ENCODE results near the gene HOOK2. TPM values are rescaled to one million over a fixed set of nuclear protein-coding genes. Genes with fewer than 3 reads are reported as not detected.

HOOK2 gene
- total RNA-seq, 1 experiment from 2014 or later: 96.3 TPM

DNA sequence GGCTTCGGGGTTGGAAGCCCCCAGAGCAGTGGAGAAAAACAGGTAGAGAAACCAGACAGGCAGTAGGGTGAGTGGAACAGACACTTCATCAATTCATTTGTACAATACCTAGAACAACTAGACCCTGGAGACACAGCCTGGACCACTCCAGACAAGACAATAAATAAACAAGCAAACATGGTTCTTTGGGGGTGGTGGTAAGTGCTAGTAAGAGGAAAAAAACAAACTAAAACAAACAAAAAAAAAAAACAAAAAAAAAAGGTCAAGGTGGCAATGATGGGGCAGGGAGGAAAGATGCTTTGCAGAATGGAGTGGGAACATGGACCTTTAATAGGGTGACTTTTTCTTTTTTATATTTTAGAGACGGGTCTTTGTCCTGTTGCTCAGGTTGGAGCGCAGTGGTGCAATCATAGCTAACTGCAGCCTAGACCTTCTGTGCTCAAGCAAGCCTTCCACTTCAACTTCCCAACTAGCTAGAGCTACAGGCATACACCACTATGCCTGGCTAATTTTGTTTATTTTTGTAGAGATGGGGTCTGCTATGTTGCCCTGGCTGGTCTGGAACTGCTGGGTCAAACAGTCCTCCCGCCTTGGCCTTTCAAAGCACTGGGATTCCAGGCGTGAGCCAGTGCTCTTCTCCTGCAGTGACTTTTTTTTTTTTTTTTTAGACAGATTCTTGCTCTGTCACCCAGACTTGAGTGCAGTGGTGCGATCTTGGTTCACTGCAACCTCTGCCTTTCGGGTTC, 19.0 kb upstream of the HOOK2 start:
- H3K27ac ChIP-seq (ENCODE audit: low read depth, low read length): peak overlapping the region; percentile 96
- RAD21 ChIA-PET (ENCODE audit: low non-redundant PET in 1 of 2, low total read pairs in 2 of 2, uncharacterized antibody in 2 of 2, unreplicated experiment in 2 of 2): no interaction called here
- H3K9ac ChIP-seq (ENCODE audit: low read length): peak overlapping the region; percentile 93
- peaks cover 2 to 4% of the 10 kb centered on the region in 2 experiments; a peak in 3 of 4 replicates for H3K36me3 ChIP-seq (ENCODE audit: control insufficient read depth in 1 of 2, insufficient read depth in 2 of 2, low read length in 2 of 2)
- TF ChIP-seq, protein P1, sequence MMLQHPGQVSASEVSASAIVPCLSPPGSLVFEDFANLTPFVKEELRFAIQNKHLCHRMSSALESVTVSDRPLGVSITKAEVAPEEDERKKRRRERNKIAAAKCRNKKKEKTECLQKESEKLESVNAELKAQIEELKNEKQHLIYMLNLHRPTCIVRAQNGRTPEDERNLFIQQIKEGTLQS (IDR thresholded peaks at IDR 0.05): no peak
- TF ChIP-seq, protein P2, sequence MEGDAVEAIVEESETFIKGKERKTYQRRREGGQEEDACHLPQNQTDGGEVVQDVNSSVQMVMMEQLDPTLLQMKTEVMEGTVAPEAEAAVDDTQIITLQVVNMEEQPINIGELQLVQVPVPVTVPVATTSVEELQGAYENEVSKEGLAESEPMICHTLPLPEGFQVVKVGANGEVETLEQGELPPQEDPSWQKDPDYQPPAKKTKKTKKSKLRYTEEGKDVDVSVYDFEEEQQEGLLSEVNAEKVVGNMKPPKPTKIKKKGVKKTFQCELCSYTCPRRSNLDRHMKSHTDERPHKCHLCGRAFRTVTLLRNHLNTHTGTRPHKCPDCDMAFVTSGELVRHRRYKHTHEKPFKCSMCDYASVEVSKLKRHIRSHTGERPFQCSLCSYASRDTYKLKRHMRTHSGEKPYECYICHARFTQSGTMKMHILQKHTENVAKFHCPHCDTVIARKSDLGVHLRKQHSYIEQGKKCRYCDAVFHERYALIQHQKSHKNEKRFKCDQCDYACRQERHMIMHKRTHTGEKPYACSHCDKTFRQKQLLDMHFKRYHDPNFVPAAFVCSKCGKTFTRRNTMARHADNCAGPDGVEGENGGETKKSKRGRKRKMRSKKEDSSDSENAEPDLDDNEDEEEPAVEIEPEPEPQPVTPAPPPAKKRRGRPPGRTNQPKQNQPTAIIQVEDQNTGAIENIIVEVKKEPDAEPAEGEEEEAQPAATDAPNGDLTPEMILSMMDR (IDR thresholded peaks at IDR 0.05 in 2 of 3, conservative IDR thresholded peaks at IDR 0.05 in 1 of 3; ENCODE audit: borderline replicate concordance in 1 of 3, insufficient read depth in 1 of 3, low read depth in 2 of 3, low read length in 2 of 3): no peak
- TF ChIP-seq, protein P3, sequence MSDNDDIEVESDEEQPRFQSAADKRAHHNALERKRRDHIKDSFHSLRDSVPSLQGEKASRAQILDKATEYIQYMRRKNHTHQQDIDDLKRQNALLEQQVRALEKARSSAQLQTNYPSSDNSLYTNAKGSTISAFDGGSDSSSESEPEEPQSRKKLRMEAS (IDR thresholded peaks at IDR 0.05): no peak
- TF ChIP-seq FOSL1 (IDR thresholded peaks at IDR 0.05; ENCODE audit: low read depth): no peak
- TF ChIP-seq EZH2 (IDR thresholded peaks at IDR 0.05): no peak
- TF ChIP-seq JUND (IDR thresholded peaks at IDR 0.05): no peak
- no peak for TF ChIP-seq ZNF274 (IDR thresholded peaks at IDR 0.05; ENCODE audit: low read depth, low read length)
- TF ChIP-seq TCF7L2 (IDR thresholded peaks at IDR 0.05; ENCODE audit: borderline replicate concordance, extremely low read depth, insufficient read depth, insufficient read length): no peak
- TF ChIP-seq SRF (IDR thresholded peaks at IDR 0.05; ENCODE audit: low read depth): no peak
- no peak for TF ChIP-seq ZFX (IDR thresholded peaks at IDR 0.05)
- no peak for TF ChIP-seq YY1 (IDR thresholded peaks at IDR 0.05; ENCODE audit: extremely low read depth, insufficient replicate concordance, low read depth, low read length)
- no peak for TF ChIP-seq SP1 (IDR thresholded peaks at IDR 0.05; ENCODE audit: low read depth)
- TF ChIP-seq RAD21 (IDR thresholded peaks at IDR 0.05; ENCODE audit: low read depth): no peak
- TF ChIP-seq, protein P4, sequence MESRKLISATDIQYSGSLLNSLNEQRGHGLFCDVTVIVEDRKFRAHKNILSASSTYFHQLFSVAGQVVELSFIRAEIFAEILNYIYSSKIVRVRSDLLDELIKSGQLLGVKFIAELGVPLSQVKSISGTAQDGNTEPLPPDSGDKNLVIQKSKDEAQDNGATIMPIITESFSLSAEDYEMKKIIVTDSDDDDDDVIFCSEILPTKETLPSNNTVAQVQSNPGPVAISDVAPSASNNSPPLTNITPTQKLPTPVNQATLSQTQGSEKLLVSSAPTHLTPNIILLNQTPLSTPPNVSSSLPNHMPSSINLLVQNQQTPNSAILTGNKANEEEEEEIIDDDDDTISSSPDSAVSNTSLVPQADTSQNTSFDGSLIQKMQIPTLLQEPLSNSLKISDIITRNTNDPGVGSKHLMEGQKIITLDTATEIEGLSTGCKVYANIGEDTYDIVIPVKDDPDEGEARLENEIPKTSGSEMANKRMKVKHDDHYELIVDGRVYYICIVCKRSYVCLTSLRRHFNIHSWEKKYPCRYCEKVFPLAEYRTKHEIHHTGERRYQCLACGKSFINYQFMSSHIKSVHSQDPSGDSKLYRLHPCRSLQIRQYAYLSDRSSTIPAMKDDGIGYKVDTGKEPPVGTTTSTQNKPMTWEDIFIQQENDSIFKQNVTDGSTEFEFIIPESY (IDR thresholded peaks at IDR 0.05; ENCODE audit: extremely low read depth, insufficient replicate concordance, low read length): no peak
- TF ChIP-seq CBX3 (IDR thresholded peaks at IDR 0.05; ENCODE audit: low read depth): no peak
- TF ChIP-seq SIN3A (IDR thresholded peaks at IDR 0.05; ENCODE audit: low read depth): no peak
- TF ChIP-seq EZH2phosphoT487 (IDR thresholded peaks at IDR 0.05; ENCODE audit: borderline replicate concordance): no peak
- no peak for TF ChIP-seq EGR1 (IDR thresholded peaks at IDR 0.05; ENCODE audit: low read depth)
- peak overlapping the region; percentile 77 to 84 for H3K4me3 ChIP-seq (replicated peaks in 1 of 2; ENCODE audit: low read depth in 1 of 2, low read length in 2 of 2)
- POLR2A ChIA-PET: interaction anchor here (0.5 to 6.7 kb wide), 3 partner anchors 18 to 36 kb away, joined by 3 to 172 read pairs (median 98); partner anchors contain the start of gene HOOK2
- H4K20me1 ChIP-seq (ENCODE audit: insufficient read depth): no peaks in the 10 kb centered on the region
- no peak overlapping the region for H2AFZ ChIP-seq (ENCODE audit: low read depth, low read length, poor library complexity, severe bottlenecking)
- CTCF ChIA-PET: interaction anchor here (1.1 to 6.4 kb wide), 5 partner anchors 17 to 703 kb away, joined by 3 to 123 read pairs (median 52); partner anchors contain the start of gene HOOK2
- peak overlapping the region; percentile 99 for H3K4me2 ChIP-seq (ENCODE audit: low read length)
- no peaks in the 10 kb centered on the region for H3K9me3 ChIP-seq (ENCODE audit: control insufficient read depth in 1 of 2, insufficient read depth in 1 of 2, low read depth in 1 of 2, low read length in 2 of 2)
- no peak for DNase-seq (ENCODE audit: low read depth, low spot score)
- H3K27me3 ChIP-seq (ENCODE audit: insufficient read depth, low read length): no peaks in the 10 kb centered on the region
- BruUV-seq (replicated peaks): no TSS peak
- H3K9me2 ChIP-seq (ENCODE audit: insufficient read depth): no peaks in the 10 kb centered on the region
- H3K4me1 ChIP-seq (ENCODE audit: control insufficient read depth in 1 of 2, insufficient read depth in 2 of 2, low read length in 2 of 2): peaks cover 33 to 68% of the 10 kb centered on the region in 2 experiments
- intact Hi-C loops (cut with micrococcal nuclease): no loop called here
- no peak for ATAC-seq
- H3K79me2 ChIP-seq (ENCODE audit: insufficient read depth, low read length): peaks cover 20% of the 10 kb centered on the region

Data from HCT116 (cell line).